Superior temporal gyrus (tissue), 1 donor: Measurements from ENCODE around the gene KLHL5.
"Not testable (repeated sequence)": the region's sequence is repeated elsewhere in the genome, so short reads cannot be mapped to it uniquely, and the experiment has no call there.

ENCODE experiments used
- DNase-seq: peaks from one replicate; pipeline ENCODE4 v3.0.0-alpha.2; 2016; ENCODE audit errors: extremely low spot score

KLHL5 gene

GRCh38 chr4:39102297-39102696 lies 40.3 kb downstream of the KLHL5 start:
- no peak for DNase-seq

- no peak for DNase-seq
Measured at GRCh38 chr4:39103291-39103690, 41.3 kb downstream of the KLHL5 start.

- DNase-seq, result no peak
Measured at GRCh38 chr4:39104255-39104654, 42.2 kb downstream of the KLHL5 start.

GRCh38 chr4:39106011-39106410 lies 44.0 kb downstream of the KLHL5 start:
- DNase-seq, result no peak

GRCh38 chr4:39114436-39114835 lies 52.4 kb downstream of the KLHL5 start:
- DNase-seq, result no peak

- DNase-seq, result no peak
Measured at GRCh38 chr4:39118034-39118658, 56.1 kb downstream of the KLHL5 start.

- no peak for DNase-seq
Measured at GRCh38 chr4:39120418-39120817, 58.4 kb downstream of the KLHL5 start.

- no peak for DNase-seq
Measured at GRCh38 chr4:39124885-39125599, 63.0 kb downstream of the KLHL5 start.

GRCh38 chr4:39125600-39125985 lies 63.6 kb downstream of the KLHL5 start:
- no peak for DNase-seq

GRCh38 chr4:39126256-39127095 lies 64.4 kb downstream of the KLHL5 start:
- DNase-seq, result no peak

- no peak for DNase-seq
Measured at GRCh38 chr4:39133623-39134022, 71.6 kb downstream of the KLHL5 start.

- peak; percentile 24 for DNase-seq
Measured at GRCh38 chr4:39134683-39135306, 72.8 kb downstream of the KLHL5 start.

- not testable (repeated sequence) for DNase-seq
Measured at GRCh38 chr4:39138227-39138626, 76.2 kb downstream of the KLHL5 start.

- DNase-seq, result no peak
Measured at GRCh38 chr4:39146211-39146610, 84.2 kb downstream of the KLHL5 start.

- no peak for DNase-seq
Measured at GRCh38 chr4:39154009-39154408, 92.0 kb downstream of the KLHL5 start.

- no peak for DNase-seq
Measured at GRCh38 chr4:39157520-39157919, 95.5 kb downstream of the KLHL5 start.

GRCh38 chr4:39166177-39166576 lies 104.1 kb downstream of the KLHL5 start:
- DNase-seq, result no peak

GRCh38 chr4:39166669-39167068 lies 104.6 kb downstream of the KLHL5 start:
- no peak for DNase-seq

GRCh38 chr4:39169426-39169825 lies 107.4 kb downstream of the KLHL5 start:
- no peak for DNase-seq

- no peak for DNase-seq
Measured at GRCh38 chr4:39170301-39170700, 108.3 kb downstream of the KLHL5 start.
